ENCODE results near the gene PLAU.

Gene PLAU

DNA sequence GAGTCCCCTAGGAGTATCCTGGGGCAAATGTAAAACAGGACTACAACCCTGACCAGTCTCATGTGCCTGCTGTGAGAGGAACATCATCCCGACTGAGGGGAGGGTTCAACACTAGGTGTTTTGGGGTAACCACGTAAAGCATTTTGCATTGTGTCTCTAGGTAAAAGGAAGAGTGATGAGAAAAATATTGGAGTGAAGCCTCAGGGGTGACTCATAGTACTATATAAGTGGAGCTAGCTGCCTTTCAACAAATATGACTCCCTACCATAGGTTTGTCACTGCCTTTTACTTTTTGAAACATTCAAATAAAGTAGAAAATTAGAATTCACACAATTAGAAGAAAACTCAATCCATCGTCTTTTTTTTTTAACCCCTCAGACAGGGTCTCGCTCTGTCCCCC lies 34.0 kb upstream of the PLAU start:
- no peak overlapping the region for H3K4me3 ChIP-seq (ENCODE audit: low read length)
- DNase-seq (ENCODE audit: low read depth), result peak; percentile 67
- TF ChIP-seq, protein P1, sequence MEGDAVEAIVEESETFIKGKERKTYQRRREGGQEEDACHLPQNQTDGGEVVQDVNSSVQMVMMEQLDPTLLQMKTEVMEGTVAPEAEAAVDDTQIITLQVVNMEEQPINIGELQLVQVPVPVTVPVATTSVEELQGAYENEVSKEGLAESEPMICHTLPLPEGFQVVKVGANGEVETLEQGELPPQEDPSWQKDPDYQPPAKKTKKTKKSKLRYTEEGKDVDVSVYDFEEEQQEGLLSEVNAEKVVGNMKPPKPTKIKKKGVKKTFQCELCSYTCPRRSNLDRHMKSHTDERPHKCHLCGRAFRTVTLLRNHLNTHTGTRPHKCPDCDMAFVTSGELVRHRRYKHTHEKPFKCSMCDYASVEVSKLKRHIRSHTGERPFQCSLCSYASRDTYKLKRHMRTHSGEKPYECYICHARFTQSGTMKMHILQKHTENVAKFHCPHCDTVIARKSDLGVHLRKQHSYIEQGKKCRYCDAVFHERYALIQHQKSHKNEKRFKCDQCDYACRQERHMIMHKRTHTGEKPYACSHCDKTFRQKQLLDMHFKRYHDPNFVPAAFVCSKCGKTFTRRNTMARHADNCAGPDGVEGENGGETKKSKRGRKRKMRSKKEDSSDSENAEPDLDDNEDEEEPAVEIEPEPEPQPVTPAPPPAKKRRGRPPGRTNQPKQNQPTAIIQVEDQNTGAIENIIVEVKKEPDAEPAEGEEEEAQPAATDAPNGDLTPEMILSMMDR (IDR thresholded peaks at IDR 0.05; ENCODE audit: insufficient read depth, low read depth, low read length, missing control alignments), result no peak

DNA sequence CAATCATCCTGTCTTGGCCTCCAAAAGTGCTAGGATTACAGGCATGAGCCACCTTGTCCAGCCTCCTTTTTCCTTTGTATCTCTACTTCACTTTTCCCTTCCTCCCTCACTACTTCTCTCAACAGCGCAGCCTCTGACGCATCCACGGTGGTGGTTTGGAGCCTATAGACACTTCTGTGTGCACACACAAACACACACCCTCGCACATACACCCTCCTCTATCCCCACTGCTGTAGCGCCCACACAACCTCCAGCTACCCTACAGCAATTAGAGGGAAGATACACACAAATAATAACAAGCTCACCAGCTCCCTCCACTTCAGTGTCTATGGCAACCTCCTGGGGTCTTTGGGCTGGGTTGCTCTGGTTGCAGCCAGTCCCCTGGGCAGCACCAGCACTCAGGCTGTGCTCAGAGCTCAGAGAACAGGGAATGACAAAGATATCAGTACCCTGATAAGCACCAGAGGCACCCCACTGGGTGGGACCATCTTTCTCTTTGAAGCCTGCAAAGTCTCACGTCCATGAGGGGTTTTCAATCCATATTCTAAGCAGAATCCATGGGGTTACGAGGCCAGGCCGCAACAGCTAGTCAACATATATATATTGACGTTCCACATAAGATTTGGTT lies 33.3 kb upstream of the PLAU start:
- no peak for DNase-seq (ENCODE audit: low read depth)
- H3K4me3 ChIP-seq (ENCODE audit: low read length), result no peak overlapping the region
- TF ChIP-seq, protein P1 (IDR thresholded peaks at IDR 0.05; ENCODE audit: insufficient read depth, low read depth, low read length, missing control alignments), result no peak

DNA sequence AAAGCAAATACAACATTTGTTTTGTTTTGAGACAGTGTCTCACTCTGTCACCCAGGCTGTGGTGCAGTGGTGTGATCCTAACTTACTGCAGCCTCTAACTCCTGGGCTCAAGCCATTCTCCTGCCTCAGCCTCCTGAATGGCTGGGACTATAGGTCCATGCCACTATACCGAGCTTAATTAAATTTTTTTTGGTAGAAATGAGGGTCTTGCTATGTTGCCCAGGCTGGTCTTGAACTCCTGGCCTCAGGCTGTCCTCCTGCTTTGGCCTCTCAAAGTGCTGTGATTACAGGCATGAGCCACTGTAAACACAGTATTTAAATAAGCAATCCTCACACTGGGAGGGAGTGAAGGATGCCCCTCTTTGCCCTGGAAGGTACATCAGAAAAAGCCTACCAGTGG lies 32.6 kb upstream of the PLAU start:
- DNase-seq (ENCODE audit: low read depth), result no peak
- H3K4me3 ChIP-seq (ENCODE audit: low read length), result no peak overlapping the region
- TF ChIP-seq, protein P1 (IDR thresholded peaks at IDR 0.05; ENCODE audit: insufficient read depth, low read depth, low read length, missing control alignments), result no peak

DNA sequence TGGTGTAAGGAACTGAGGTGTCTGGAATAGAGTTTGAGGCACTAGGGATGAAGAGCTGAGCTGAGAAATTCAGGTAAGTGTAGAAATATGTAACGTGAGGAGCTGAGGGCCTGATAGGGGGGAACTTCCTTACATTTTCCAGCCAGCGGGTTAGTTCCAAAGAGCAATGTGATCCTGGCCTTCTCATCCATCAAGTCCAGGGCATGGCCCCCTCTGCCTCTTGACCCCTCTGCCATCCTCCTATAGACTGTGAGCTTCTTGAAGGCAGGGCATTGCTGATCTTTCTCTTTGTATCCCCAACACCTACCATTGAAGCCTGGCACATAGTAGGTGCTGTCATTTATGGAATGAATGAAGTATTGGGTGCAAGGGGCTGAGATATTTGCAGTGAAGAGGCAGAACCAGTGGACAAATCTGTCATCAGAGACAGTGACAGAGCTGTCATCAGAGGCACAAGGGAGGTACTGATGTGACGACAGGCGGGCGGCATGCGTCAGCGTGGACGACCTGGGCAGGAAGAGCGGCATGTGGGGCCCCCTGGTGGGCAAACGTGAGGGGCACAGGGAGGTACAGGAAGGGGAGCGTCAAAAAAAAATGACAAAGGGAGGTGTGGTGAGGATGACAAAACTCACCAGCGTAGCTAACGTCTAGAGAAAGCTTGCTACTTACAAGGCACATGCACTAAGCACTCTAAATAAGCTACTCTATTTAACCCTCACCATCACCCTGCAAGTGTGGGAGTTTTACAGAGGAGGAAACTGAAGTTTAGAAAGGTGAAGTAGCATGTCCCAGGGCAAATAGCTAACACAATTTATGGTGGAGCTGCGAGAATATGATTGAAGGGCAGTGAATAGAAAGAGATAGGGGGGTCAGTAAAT lies 31.4 kb upstream of the PLAU start:
- H3K4me3 ChIP-seq (ENCODE audit: low read length), result no peak overlapping the region
- TF ChIP-seq, protein P1 (IDR thresholded peaks at IDR 0.05; ENCODE audit: insufficient read depth, low read depth, low read length, missing control alignments), result peak; percentile 92
- peak; percentile 92 for DNase-seq (ENCODE audit: low read depth)

DNA sequence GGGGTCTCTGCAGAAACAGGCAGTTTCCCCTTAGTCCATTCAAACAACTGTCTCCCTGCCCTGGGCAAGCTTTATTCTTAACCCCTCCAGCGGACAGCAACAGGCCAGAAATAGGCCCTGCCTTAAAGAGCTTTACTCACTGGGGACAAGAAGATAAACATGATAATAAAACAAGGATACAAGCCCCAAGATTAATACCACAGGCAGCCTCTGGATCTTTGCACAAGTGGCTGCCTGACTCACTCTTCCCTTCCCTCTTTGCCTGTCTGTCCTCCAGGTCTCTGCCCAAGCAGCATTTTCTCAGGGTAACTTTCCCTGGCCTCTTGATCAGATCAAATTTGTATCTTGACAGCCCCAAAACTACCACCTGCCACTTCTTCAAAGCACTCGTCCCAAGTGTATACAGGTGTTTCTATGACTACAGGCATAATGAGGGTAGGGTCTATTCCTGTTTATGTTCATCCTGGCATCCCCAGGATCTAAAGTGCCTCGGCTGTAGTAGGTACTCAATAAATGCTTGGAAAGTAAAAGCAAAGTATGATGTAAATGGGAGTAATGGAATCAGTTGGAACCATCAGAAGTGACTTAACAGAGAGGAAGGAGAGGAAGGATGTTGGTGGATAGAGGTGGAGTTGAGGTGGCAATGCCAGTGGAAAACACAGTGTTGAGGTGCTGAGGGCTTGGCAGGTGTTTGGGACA lies 29.6 kb upstream of the PLAU start:
- no peak for DNase-seq (ENCODE audit: low read depth)
- TF ChIP-seq, protein P1 (IDR thresholded peaks at IDR 0.05; ENCODE audit: insufficient read depth, low read depth, low read length, missing control alignments), result no peak
- H3K4me3 ChIP-seq (ENCODE audit: low read length), result no peak overlapping the region

DNA sequence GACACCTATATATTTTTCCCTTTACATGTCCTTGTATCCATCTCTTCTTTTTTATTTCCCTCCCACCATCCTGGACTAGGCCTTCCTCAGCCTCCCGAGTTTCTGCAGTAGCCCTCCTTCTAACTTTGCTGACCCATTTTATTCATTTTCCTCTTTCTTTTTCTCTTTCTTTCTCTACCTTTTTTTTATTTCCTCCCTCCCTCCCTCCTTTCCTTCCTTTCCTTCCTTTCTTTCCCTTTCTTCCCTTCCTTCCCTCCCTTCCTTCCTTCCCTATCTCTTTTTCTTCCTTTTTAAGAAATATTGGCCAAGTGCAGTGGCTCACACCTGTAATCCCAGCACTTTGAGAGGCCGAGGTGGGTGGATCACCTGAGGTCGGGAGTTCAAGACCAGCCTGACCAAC lies 26.9 kb upstream of the PLAU start:
- DNase-seq (ENCODE audit: low read depth), result no peak
- H3K4me3 ChIP-seq (ENCODE audit: low read length), result no peak overlapping the region
- TF ChIP-seq, protein P1 (IDR thresholded peaks at IDR 0.05; ENCODE audit: insufficient read depth, low read depth, low read length, missing control alignments), result no peak

All from epithelial cell of esophagus (primary cell).